K562 (cell line): ENCODE results near the gene DBNDD2. TPM values are rescaled to one million over a fixed set of nuclear protein-coding genes. Genes with fewer than 3 reads are reported as not detected.

ENCODE experiments used
- ATAC-seq: fragments of 200-7000 bp; cut with Tn5 transposase; 3 replicates; pipeline ENCODE4 v1.9.1; 2020; ENCODE audit warnings: moderate library complexity
- BruUV-seq: library from RNA; stranded (reverse); fragments of 400-500 nt; replicated peaks from 2 replicates; lab custom pipeline; 2021; lab: Mats Ljungman, UMichigan
- CTCF ChIA-PET: fragments of 300-600 bp; formaldehyde crosslinking; extraction: SDS; loops from one replicate; lab custom pipeline; 2021; ENCODE audit warnings: low intra/inter-chr PET ratio; lab: Yijun Ruan, JAX
- POLR2A ChIA-PET: fragments of 300-600, 350-650 bp; sonication (Branson Sonifier 250); formaldehyde crosslinking; extraction: SDS; loops from one replicate; lab custom pipeline; 2021; ENCODE audit warnings: antibody characterized with exemption, inconsistent platforms; lab: Yijun Ruan, JAX
- DNase-seq, 4 experiments: peaks; one replicate each; pipeline versions ENCODE4 v3.0.0 to v3.0.0-alpha.2; 2011 to 2018; ENCODE audit warnings: low spot score in 3 of 4, mixed read lengths in 3 of 4; ENCODE audit errors: extremely low read depth in 1 of 4
- FAIRE-seq: peaks from 2 replicates; lab custom pipeline; 2011; peaks lifted over from hg19 to GRCh38; lab: Jason Lieb, UNC
- H2AFZ ChIP-seq: 2 replicates; pipeline ENCODE4 v1.6.0; 2011; ENCODE audit warnings: low read depth, low read length, control low read depth, inconsistent platforms
- H3K27ac ChIP-seq: fragments of 200-600 bp; 3 replicates; pipeline ENCODE4 v1.8.0; 2011; ENCODE audit warnings: low read depth, mild to moderate bottlenecking, control low read depth, inconsistent platforms, low read length, moderate library complexity, mixed read lengths; ENCODE audit errors: extremely low read depth
- H3K27me3 ChIP-seq, 2 experiments: fragments of 300-600 bp in 1 of 2; 2 replicates in 1 of 2; 3 replicates in 1 of 2; pipeline versions ENCODE4 v1.6.0 to v1.8.0; 2011; ENCODE audit warnings: inconsistent platforms in 2 of 2, low read length in 2 of 2, mild to moderate bottlenecking in 1 of 2, mixed read lengths in 1 of 2, moderate library complexity in 1 of 2; ENCODE audit not compliant: control insufficient read depth in 2 of 2, insufficient read depth in 2 of 2
- H3K36me3 ChIP-seq: fragments of 300-600 bp; 3 replicates; pipeline ENCODE4 v1.8.0; 2011; ENCODE audit warnings: mild to moderate bottlenecking, low read length, inconsistent platforms; ENCODE audit not compliant: control insufficient read depth, insufficient read depth
- H3K4me1 ChIP-seq, 2 experiments: fragments of 200-600 bp in 1 of 2; replicated peaks in 1 of 2; 2 replicates in 1 of 2; 3 replicates in 1 of 2; pipeline versions ENCODE4 v1.5.1 to v1.8.0; 2011; ENCODE audit warnings: inconsistent platforms in 2 of 2, low read length in 2 of 2, mild to moderate bottlenecking in 1 of 2, mixed read lengths in 1 of 2, moderate library complexity in 1 of 2; ENCODE audit not compliant: control insufficient read depth in 2 of 2, insufficient read depth in 2 of 2
- H3K4me2 ChIP-seq: 2 replicates; pipeline ENCODE4 v1.6.1; 2011; ENCODE audit warnings: low read length, control low read depth, inconsistent platforms, mixed read lengths; ENCODE audit not compliant: insufficient read depth
- H3K4me3 ChIP-seq: fragments of 200-600 bp; sonication (generic), shearing (Covaris generic); 2 replicates; pipeline ENCODE4 v1.5.1; 2016; ENCODE audit warnings: control low read depth, inconsistent platforms
- H3K79me2 ChIP-seq: fragments of 200-600 bp; 3 replicates; pipeline ENCODE4 v1.8.0; 2011; ENCODE audit warnings: low read length, inconsistent platforms; ENCODE audit not compliant: control insufficient read depth, insufficient read depth
- H3K9ac ChIP-seq, 2 experiments: 2 replicates each; pipeline versions ENCODE4 v1.6.0 to v1.6.1; 2011; ENCODE audit warnings: low read depth in 2 of 2, low read length in 2 of 2, control low read depth in 1 of 2, inconsistent platforms in 1 of 2, mild to moderate bottlenecking in 1 of 2, mixed read lengths in 1 of 2; ENCODE audit not compliant: insufficient read depth in 1 of 2
- H3K9me1 ChIP-seq: one replicate; pipeline ENCODE4 v1.6.0; 2011; ENCODE audit warnings: inconsistent platforms, mild to moderate bottlenecking, low read length, moderate library complexity; ENCODE audit not compliant: control insufficient read depth, insufficient read depth
- H3K9me3 ChIP-seq: replicated peaks from 2 replicates; pipeline ENCODE4 v1.5.1; 2011; ENCODE audit warnings: low read depth, low read length, inconsistent platforms; ENCODE audit not compliant: control insufficient read depth, insufficient read depth
- H4K20me1 ChIP-seq: replicated peaks from 2 replicates; pipeline ENCODE4 v1.6.1; 2011; ENCODE audit warnings: low read length, inconsistent platforms, mixed read lengths; ENCODE audit not compliant: control insufficient read depth, insufficient read depth
- CBX8 ChIP-seq: fragments of 200-600 bp; sonication (generic); IDR thresholded peaks from 2 replicates; pipeline ENCODE4 v1.6.1; 2012; ENCODE audit warnings: borderline replicate concordance, mixed run types, low read depth, mild to moderate bottlenecking, moderate library complexity, mixed read lengths, low read length, control low read depth, inconsistent platforms; ENCODE audit not compliant: poor library complexity, severe bottlenecking; ENCODE audit errors: extremely low read depth
- UBTF ChIP-seq, 2 experiments: IDR thresholded peaks; 2 replicates each; pipeline ENCODE4 v1.6.1; 2012; ENCODE audit warnings: improper control_type of control experiment in 2 of 2, low read depth in 2 of 2, low read length in 2 of 2, borderline replicate concordance in 1 of 2
- WHSC1 ChIP-seq: IDR thresholded peaks from one replicate; pipeline ENCODE4 v1.6.1; 2012; ENCODE audit warnings: low read length, control low read depth, inconsistent platforms
- ZBTB2 ChIP-seq: fragments of 450-650 bp; IDR thresholded peaks from 2 replicates; pipeline ENCODE4 v1.6.1; 2016; ENCODE audit warnings: antibody characterized with exemption
- ZNF507 ChIP-seq: conservative IDR thresholded peaks from 2 replicates; pipeline ENCODE4 v1.6.1; 2017; ENCODE audit warnings: missing genetic modification characterization, missing compliant biosample characterization
- WGBS: fragments of 100-300 bp; shearing (Covaris generic); methylation state at CpG from one replicate; pipeline ENCODE4 v1.1.6; 2016; ENCODE audit warnings: low coverage, mixed read lengths; ENCODE audit not compliant: insufficient coverage; ENCODE audit errors: missing lambda C conversion rate; 5-methylcytosine and 5-hydroxymethylcytosine counted together
- in situ Hi-C: fragments of 300-500 bp; cut with MboI; formaldehyde crosslinking; loops from 4 replicates; pipeline ENCODE4 v1.15.0; 2018; ENCODE audit warnings: inconsistent platforms, mixed read lengths
- intact Hi-C: fragments of 100-400 bp; cut with micrococcal nuclease; formaldehyde crosslinking; loops from 2 replicates; pipeline ENCODE4 v1.14.2; 2022
- polyA plus RNA-seq, 8 experiments: library from polyadenylated mRNA; depleted of rRNA in 4 of 8; stranded (reverse) in 5 of 8; unstranded in 3 of 8; fragments of >200 nt; fragmentation: Nextera tagmentation in 2 of 8; fragmentation: Illumina TruSeq in 1 of 8; extraction: Ambion mirVana in 2 of 8; extraction: Trizol in 1 of 8; gene quantifications; 2 replicates each; pipeline versions ENCODE4 v1.2.1 to v1.2.3, GENCODE V29; 2011 to 2014; ENCODE audit warnings: inconsistent platforms in 1 of 8, missing spikeins in 1 of 8
- total RNA-seq, 7 experiments: library from RNA; depleted of rRNA in 6 of 7; stranded (reverse); fragments of >200 nt in 6 of 7; fragmentation: Illumina TruSeq in 2 of 7; extraction: Trizol in 2 of 7; gene quantifications; 2 replicates each; pipeline versions ENCODE4 v1.2.1 to v1.2.3, GENCODE V29; 2011 to 2021; ENCODE audit warnings: low replicate concordance in 1 of 7
- TF ChIP-seq, protein P1 (sequence below): fragments of 250-450 bp; sonication (Bioruptor Pico); IDR thresholded peaks from 2 replicates; pipeline ENCODE4 v1.4.0; 2020; ENCODE audit warnings: borderline replicate concordance

DBNDD2 gene
- total and polyA plus RNA-seq, 9 of the 15 experiments (the other 6 are each of a cell fraction or from before 2014, with no cell fraction given) = 12.8 to 64.0 (median 35.8) TPM

DNA sequence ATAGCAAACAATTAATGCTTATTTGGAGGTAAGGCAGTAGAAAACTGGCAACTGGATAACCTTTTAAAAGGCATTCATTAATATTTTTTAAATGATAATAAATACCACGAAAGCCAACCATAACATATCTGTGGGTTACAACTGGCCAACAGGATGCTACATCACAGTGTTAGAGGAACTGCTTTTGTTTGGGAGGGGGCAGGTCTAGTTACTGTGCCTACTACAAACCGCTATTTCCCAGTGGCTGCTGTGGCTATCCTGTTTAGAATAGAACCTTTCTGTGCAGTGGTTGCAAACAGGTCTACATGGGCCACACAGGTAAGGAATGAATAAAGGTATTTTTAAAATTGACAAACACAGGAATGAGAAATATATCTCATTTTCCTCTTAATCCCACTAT, 8.8 kb downstream of the DBNDD2 start:
- Histone ChIP-seq H3K9me1 (no peaks in the 10 kb centered on the region), H2AFZ (no peak overlapping the region), H3K4me2 (peak overlapping the region; percentile 93), H3K4me1 (peaks cover 4 to 8% of the 10 kb centered on the region in 2 experiments; a peak in 1 of 5 replicates), H3K27me3 (no peaks in the 10 kb centered on the region), H3K9me3 (no peaks in the 10 kb centered on the region), H3K4me3 (peak overlapping the region; percentile 85), H3K79me2 (peaks cover 26% of the 10 kb centered on the region), H3K36me3 (peaks cover 42% of the 10 kb centered on the region; the same call in 2 of the 3 replicates), H3K9ac (peak overlapping the region in 1 of 2 experiments; percentile 84; a peak in 2 of 4 replicates), H3K27ac (no peak overlapping the region; the same call in 2 of the 3 replicates), H4K20me1 (no peaks in the 10 kb centered on the region)
- in situ Hi-C loops = loop anchor here (5.0 kb wide), 1 partner anchor 40 kb away; the partner anchor contains the start of gene TP53TG5
- intact Hi-C loops = no loop called here
- ChIA-PET POLR2A (interaction anchor here (0.7 to 1.8 kb wide), 2 partner anchors 19 to 20 kb away, joined by 3 to 5 read pairs; no protein-coding TSS in a partner anchor), CTCF (no interaction called here)
- TF ChIP-seq, protein P1, sequence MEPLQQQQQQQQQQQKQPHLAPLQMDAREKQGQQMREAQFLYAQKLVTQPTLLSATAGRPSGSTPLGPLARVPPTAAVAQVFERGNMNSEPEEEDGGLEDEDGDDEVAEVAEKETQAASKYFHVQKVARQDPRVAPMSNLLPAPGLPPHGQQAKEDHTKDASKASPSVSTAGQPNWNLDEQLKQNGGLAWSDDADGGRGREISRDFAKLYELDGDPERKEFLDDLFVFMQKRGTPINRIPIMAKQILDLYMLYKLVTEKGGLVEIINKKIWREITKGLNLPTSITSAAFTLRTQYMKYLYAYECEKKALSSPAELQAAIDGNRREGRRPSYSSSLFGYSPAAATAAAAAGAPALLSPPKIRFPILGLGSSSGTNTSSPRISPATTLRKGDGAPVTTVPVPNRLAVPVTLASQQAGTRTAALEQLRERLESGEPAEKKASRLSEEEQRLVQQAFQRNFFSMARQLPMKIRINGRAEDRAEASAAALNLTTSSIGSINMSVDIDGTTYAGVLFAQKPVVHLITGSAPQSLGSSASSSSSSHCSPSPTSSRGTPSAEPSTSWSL (CRISPR knock-in tag) = no peak
- no peak for TF ChIP-seq WHSC1
- TF ChIP-seq ZBTB2 = no peak
- TF ChIP-seq CBX8 = no peak
- no peak for TF ChIP-seq ZNF507 (tag)
- TF ChIP-seq UBTF (IDR thresholded peaks at IDR 0.05; ENCODE audit: borderline replicate concordance in 1 of 2, low read depth in 2 of 2, low read length in 2 of 2) = no peak
- TSS peak; percentile 50 for BruUV-seq
- no peak for ATAC-seq
- DNase-seq = no peak
- 12% methylated on average over 2 of the region's 2 CpGs for WGBS
- FAIRE-seq = no peak
